H1 (cell line): ENCODE data around the gene TXK. TPM values are rescaled to one million over a fixed set of nuclear protein-coding genes. Genes with fewer than 3 reads are reported as not detected.

Source experiments
- polyA plus RNA-seq, 7 experiments: library from polyadenylated mRNA; depleted of rRNA in 3 of 7; stranded (reverse) in 5 of 7; unstranded in 2 of 7; fragments of >200 nt in 5 of 7; fragments of 200-250 nt in 2 of 7; gene quantifications; 1 replicate in 5 of 7; 2 replicates in 1 of 7; 4 replicates in 1 of 7; pipeline versions ENCODE4 v1.2.1 to v1.2.3, GENCODE V29; 2011 to 2013; ENCODE audit warnings: missing spikeins in 2 of 7, mixed read lengths in 2 of 7
- small RNA-seq: library from polyadenylated mRNA; stranded (forward); fragments of <200 nt; extraction: miRNeasy Mini kit (QIAGEN cat#:217004); gene quantifications from one replicate; pipeline ENCODE3, GENCODE V24; 2013; ENCODE audit not compliant: insufficient read depth
- total RNA-seq: library from RNA; stranded (reverse); fragmentation: NEBNext Ultra II Directional; extraction: Animal tissue kit (Norgen Biotek cat#: 25700); gene quantifications from 2 replicates; pipeline ENCODE4 v1.2.1, GENCODE V29; 2021

The TXK gene
- total and polyA plus RNA-seq, 2 of the 8 experiments (the other 6 are each of a cell fraction or from before 2014, with no cell fraction given) = not detected

Small RNA genes within 50 kb of the gene (small RNA-seq; reads per million reads assigned to genes)
- gene RF00019 = not detected
- not detected for gene RF00026
- not detected for gene RNU6-838P

Other genes with a start within 250 kb of the TXK start
- 27.7 and 29.5 TPM in 2 replicates for gene NFXL1, start 219.7 kb downstream of the TXK start, total RNA-seq
- 6.7 and 10.0 TPM in 2 replicates for gene NFXL1, start 219.7 kb downstream of the TXK start, polyA plus RNA-seq (2011; rRNA removed)
- gene CNGA1, start 117.6 kb downstream of the TXK start, total RNA-seq = 0.52 and 0.54 TPM in 2 replicates
- gene CNGA1, start 117.6 kb downstream of the TXK start, polyA plus RNA-seq (2011; rRNA removed) = 0.17 and 0.63 TPM in 2 replicates
- 4.9 and 5.2 TPM in 2 replicates for gene NIPAL1, start 117.5 kb downstream of the TXK start, total RNA-seq
- gene NIPAL1, start 117.5 kb downstream of the TXK start, polyA plus RNA-seq (2011; rRNA removed) = 1.4 and 1.7 TPM in 2 replicates
- gene TEC, start 135.6 kb upstream of the TXK start, total RNA-seq = 1.8 and 2.3 TPM in 2 replicates
- 0.38 and 0.73 TPM in 2 replicates for gene TEC, start 135.6 kb upstream of the TXK start, polyA plus RNA-seq (2011; rRNA removed)
- 40.0 and 42.2 TPM in 2 replicates for gene SLAIN2, start 207.3 kb upstream of the TXK start, total RNA-seq
- gene SLAIN2, start 207.3 kb upstream of the TXK start, polyA plus RNA-seq (2011; rRNA removed) = 6.6 and 8.2 TPM in 2 replicates